GM19467 (cell line): ENCODE results near the gene DOCK3.
"Not testable (repeated sequence)": the region's sequence is repeated elsewhere in the genome, so short reads cannot be mapped to it uniquely, and the experiment has no call there.

ENCODE experiments used
- ATAC-seq: cut with Tn5 transposase; IDR thresholded peaks from one replicate; pipeline ENCODE4 v1.9.1; 2021; ENCODE audit warnings: mild to moderate bottlenecking, moderate library complexity; ENCODE audit not compliant: unreplicated experiment

DOCK3 gene

GRCh38 chr3:50978586-50978985 lies 303.9 kb downstream of the DOCK3 start:
- not testable (repeated sequence) for ATAC-seq

GRCh38 chr3:50978991-50979667 lies 304.4 kb downstream of the DOCK3 start:
- ATAC-seq: no peak

- ATAC-seq: no peak
Observed at GRCh38 chr3:50982540-50983325, 308.0 kb downstream of the DOCK3 start.

GRCh38 chr3:50983887-50984286 lies 309.2 kb downstream of the DOCK3 start:
- no peak for ATAC-seq

GRCh38 chr3:50985893-50986292 lies 311.2 kb downstream of the DOCK3 start:
- no peak for ATAC-seq

GRCh38 chr3:50986726-50987125 lies 312.0 kb downstream of the DOCK3 start:
- ATAC-seq: no peak

GRCh38 chr3:50994537-50994936 lies 319.8 kb downstream of the DOCK3 start:
- no peak for ATAC-seq

- ATAC-seq: no peak
Observed at GRCh38 chr3:50995085-50995824, 320.5 kb downstream of the DOCK3 start.

- ATAC-seq: no peak
Observed at GRCh38 chr3:51002495-51002894, 327.8 kb downstream of the DOCK3 start.

GRCh38 chr3:51004235-51004634 lies 329.5 kb downstream of the DOCK3 start:
- ATAC-seq: no peak

- no peak for ATAC-seq
Observed at GRCh38 chr3:51024121-51024520, 349.4 kb downstream of the DOCK3 start.

- ATAC-seq: no peak
Observed at GRCh38 chr3:51024765-51025632, 350.3 kb downstream of the DOCK3 start.

- ATAC-seq: no peak
Observed at GRCh38 chr3:51031666-51032065, 356.9 kb downstream of the DOCK3 start.

- no peak for ATAC-seq
Observed at GRCh38 chr3:51035630-51036029, 360.9 kb downstream of the DOCK3 start.

- ATAC-seq: no peak
Observed at GRCh38 chr3:51044982-51045381, 370.3 kb downstream of the DOCK3 start.

- no peak for ATAC-seq
Observed at GRCh38 chr3:51052562-51052961, 377.8 kb downstream of the DOCK3 start.

- ATAC-seq: no peak
Observed at GRCh38 chr3:51057121-51057520, 382.4 kb downstream of the DOCK3 start.

GRCh38 chr3:51063053-51063452 lies 388.3 kb downstream of the DOCK3 start:
- no peak for ATAC-seq

GRCh38 chr3:51075221-51075775 lies 400.6 kb downstream of the DOCK3 start:
- ATAC-seq: no peak

GRCh38 chr3:51082363-51082762 lies 407.6 kb downstream of the DOCK3 start:
- ATAC-seq: no peak
